NCI-H1105 (cell line): ENCODE results near the gene ASIC5.

Source experiments
- DNase-seq: peaks from one replicate; lab custom pipeline; 2025; lab: John Stamatoyannopoulos, UW

ASIC5 gene

GRCh38 chr4:155879767-155880166, 13.7 kb upstream of the ASIC5 start:
- DNase-seq, result no peak

- no peak for DNase-seq
Observed at GRCh38 chr4:155878611-155879010, 12.5 kb upstream of the ASIC5 start.

- DNase-seq, result no peak
Observed at GRCh38 chr4:155877971-155878370, 11.9 kb upstream of the ASIC5 start.

DNA sequence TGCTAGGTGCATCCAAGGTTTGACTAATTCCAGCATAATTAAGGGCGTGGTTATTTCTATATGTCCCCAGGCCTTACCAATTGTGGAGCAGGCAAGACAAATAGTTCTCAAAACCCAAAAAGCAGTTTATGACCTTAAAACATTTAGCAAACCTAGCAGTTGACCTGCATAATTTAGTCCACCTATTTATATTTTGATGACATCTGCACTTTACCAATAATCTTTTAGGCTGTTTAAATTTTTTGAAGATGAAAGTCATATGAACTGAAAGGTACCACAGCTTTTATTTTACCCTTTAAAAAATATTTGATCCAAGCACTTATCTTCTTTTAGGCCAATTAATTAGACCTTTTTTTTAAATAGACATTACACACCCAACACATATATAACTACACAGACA, 9.8 kb upstream of the ASIC5 start:
- DNase-seq, result no peak

DNA sequence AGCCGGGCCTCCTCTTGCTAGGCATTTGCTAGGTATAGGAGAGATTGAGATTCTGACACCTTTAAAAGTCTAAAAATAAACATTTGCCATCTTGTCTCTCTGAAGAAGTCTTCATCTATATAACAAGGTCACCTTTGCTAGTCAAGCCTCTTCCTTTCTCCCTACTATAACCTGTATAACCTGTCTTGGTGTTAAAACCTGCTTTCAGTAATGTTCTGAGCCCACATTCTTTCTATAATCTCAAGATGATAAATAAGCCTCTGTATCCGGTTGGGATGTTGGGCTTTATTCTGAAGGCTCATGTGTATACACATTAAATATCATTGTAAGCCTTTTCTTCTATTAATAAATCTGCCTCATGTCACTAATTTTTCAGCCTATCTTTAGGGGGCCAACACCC, 10.2 kb downstream of the ASIC5 start:
- no peak for DNase-seq

GRCh38 chr4:155854582-155855226, 11.4 kb downstream of the ASIC5 start:
- no peak for DNase-seq

DNA sequence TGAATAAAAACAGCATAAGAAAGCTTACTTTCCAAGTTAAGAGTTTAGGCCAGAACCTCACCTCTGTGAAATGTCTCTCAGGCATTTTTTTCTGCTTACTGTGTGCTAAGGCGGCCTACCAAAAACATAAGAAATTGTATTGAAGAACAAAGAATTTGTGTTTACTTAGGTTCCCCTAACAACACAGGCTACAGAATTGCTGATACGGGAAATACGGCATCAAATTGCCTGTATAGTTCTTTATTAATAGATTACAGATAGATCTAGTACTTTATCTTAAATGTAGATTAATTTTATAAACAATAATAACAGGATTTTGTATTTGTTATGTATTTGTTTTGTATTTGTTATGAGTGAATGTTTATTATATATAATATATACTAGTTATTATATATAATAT, 12.9 kb downstream of the ASIC5 start:
- no peak for DNase-seq

- DNase-seq, result no peak
Observed at GRCh38 chr4:155849042-155849441, 17.0 kb downstream of the ASIC5 start.

DNA sequence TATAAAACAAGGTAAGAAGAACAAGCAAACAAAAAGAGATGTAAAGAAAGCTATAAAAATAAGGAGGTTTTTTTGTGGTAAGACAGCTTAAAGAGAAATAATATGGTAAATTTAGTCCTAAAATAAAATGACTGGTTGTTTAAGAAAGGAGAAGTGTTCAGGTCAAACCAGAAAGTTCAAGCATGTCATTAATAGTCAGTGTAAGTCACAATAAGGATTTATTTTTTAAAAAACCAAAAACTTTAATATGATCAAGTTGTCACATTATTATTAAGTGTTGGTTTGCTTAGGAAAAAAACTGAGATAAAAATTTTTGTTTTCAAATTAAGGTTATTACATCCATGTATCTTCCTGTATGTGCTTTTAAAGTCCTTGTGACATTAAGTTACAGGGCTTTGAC, 19.1 kb downstream of the ASIC5 start:
- DNase-seq, result no peak

- DNase-seq, result no peak
Observed at GRCh38 chr4:155842080-155842479, 24.0 kb downstream of the ASIC5 start.

DNA sequence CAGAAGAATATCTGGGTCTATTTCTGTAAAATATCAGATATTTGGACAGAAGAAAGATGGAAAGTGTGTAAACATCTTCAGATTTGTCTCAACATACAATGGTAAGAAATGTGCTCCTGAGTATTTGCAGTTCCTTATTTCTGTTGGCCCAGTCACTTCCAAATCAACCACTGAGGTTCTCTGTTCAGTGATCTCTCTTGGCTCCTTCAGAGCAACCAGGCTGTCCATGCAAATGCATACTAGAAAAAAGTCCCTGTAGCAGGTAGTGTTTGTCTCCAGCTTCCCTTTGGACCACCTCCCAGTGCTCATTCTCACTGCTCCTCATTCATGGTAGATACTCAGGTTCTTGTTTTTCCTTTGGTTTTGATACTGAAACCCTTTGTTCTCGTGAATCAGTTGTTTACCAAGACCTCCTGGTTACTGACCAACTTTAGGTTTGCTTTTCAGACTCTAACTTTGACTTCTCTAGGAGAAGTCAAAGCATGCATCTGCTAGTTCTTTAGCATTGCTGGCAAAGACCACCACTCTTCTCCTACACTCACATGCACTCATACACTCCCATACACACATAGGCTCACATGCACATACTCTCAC, 28.8 kb downstream of the ASIC5 start:
- DNase-seq, result no peak

- no peak for DNase-seq
Observed at GRCh38 chr4:155832664-155833063, 33.4 kb downstream of the ASIC5 start.

GRCh38 chr4:155828628-155829027, 37.4 kb downstream of the ASIC5 start:
- DNase-seq, result no peak

GRCh38 chr4:155822572-155822971, 43.5 kb downstream of the ASIC5 start:
- DNase-seq, result no peak

DNA sequence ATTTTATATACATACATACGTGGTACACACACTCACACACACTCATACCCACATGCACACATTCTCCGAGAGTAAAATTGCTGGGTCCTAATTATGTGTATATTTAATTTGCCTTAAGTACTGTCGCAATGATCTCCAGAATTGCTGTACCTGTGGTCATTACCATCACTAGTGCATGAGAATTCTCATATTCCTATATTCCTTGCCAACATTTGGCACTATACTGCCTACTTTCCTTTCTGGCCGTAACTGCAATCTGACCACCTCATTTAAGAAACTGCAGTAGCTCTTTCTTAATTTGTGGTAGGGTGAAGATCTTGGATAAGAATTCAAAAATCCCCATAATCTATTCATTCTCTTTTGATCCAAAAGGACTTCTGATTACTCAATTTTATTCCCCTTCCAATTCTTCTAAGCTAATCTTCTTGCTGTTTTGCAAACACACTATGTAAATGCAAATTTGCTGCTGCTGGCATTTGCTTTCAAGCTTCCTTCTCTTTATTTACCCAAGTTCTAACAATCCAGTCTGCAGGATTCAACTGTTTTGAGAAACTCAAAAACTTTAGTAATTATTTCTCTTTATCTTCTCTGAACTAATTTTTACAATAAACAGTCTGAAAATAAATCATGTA, 45.1 kb downstream of the ASIC5 start:
- DNase-seq, result no peak

DNA sequence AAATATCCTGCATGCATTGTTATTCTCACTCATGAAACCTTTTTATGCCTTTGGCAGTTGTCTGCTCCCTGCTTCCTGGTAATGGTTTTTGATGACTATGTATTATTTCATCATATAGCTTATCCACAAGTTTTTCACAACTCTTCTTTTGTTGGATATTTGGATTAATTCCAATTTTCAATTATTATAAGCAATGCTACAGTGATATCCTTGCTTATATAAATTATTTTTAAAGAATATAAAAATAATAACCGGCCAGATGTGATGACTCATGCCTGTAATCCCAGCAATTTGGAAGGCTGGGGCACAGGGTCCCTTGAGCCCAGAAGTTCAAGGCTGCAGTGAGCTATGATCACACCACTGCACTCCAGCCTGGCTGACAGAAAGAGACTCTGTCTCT, 47.0 kb downstream of the ASIC5 start:
- DNase-seq, result no peak

GRCh38 chr4:155818639-155819038, 47.4 kb downstream of the ASIC5 start:
- no peak for DNase-seq

DNA sequence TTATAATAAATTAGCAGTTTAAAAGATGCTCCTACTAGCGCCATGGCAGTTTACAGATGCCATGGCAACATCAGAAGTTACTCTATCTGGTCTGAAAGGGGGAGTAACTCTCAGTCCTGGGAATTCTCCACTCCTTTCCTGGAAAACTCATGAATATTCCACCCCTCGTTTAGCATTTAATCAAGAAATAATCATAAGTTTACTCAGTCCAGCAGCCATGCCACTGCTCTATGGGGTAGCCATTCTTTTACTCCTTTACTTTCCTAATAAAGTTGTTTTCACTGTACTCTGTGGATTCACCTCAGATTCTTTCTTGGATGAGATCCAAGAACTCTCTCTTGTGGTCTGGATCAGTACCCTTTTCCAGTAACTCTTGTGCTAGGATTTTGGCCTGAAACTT, 55.0 kb downstream of the ASIC5 start:
- no peak for DNase-seq

DNA sequence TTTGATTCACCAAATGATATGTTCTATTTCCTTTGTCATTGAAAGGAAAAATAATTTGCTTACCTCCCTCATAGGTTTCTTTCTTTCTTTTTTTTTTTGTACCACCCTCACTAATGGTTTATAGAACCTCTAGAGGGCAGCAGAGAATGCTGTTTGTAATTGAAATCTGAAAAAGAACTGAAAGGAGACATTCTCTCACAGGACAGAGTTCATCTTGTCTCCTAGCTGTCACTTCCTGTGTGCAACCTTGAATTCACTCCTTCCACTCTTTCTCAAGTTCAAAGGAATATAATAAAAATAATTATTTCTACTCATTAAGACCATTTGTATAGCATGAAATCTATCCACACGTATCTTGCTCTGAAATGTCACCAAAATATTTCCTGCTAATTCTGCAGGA, 56.2 kb downstream of the ASIC5 start:
- peak; percentile 11 for DNase-seq

DNA sequence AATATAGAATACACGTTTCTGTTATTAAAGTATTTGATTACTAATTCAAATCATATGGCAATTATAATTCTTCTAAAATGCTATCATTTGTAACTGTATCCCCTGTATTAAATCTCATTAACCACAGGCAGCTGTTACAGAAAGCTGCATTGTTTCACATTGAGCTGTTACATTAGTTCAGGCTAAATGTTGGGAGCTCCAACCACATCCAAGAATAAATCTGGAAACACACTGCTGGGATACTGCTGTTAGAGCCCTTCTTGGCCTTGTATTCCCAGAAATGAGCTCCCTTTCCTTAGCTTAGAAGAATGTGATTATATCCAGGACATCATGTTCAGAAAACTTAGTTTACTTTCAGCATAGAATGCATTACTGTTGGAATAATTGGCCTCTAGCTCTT, 59.1 kb downstream of the ASIC5 start:
- DNase-seq, result no peak

DNA sequence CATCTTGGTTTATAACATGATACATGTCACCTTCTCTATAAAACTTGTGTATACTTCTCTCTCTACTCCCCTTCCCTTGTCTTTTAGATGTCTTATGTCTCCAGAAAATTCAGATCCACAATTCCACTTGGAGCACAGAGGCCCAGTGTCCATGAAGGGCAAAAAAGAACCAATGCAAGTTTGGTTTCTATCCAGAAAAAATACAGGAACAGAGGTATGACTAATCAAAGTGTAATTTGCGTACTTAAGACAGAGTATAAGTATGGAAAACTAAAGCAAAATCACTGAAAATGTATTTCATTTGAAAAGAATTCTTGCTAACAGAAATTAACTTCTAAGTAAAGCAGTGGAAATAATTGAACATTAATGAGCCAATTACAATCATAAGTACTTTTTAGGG, 61.1 kb downstream of the ASIC5 start:
- DNase-seq, result no peak

DNA sequence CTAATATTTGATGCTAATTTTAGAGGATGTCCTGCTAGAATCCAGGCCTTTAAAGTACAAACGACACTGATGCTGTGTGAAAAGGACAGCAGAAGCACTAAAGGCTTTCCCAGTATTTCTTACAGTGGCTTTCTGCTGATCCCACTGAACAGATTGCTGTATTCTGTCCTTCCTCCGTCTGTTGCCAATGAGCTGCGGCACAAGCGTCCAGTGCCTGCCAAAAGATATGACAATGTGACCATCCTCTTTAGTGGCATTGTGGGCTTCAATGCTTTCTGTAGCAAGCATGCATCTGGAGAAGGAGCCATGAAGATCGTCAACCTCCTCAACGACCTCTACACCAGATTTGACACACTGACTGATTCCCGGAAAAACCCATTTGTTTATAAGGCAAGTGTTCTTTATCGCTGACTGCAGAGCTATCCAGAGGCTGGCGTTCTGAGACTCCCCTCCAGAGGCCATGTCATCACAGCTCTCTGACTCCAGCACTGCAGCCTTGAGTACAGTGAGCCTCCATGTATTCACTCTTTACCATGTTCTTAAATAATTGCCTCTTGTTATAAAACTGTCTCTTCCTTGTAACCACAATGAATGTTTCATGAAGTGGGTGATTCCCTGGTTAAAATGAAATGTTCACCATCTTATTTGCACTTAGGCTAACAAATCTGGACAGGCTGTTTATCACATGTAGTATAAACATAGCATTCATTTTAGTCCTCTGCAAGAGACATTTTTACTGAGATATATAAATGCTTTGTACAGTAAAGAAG, 63.7 kb downstream of the ASIC5 start:
- DNase-seq, result no peak
